GM12865 (cell line): ENCODE data around the gene KRTAP9-3.
"Not testable (repeated sequence)": the region's sequence is repeated elsewhere in the genome, so short reads cannot be mapped to it uniquely, and the experiment has no call there.

Experiments used
- DNase-seq: peaks from one replicate; pipeline ENCODE4 v3.0.0; 2010; ENCODE audit warnings: low read depth
- H3K4me3 ChIP-seq: 2 replicates; pipeline ENCODE4 v1.5.1; 2011; ENCODE audit warnings: mild to moderate bottlenecking, low read depth, low read length, control low read depth
- TF ChIP-seq, protein P1 (sequence below): IDR thresholded peaks from 2 replicates; pipeline ENCODE4 v1.5.1; 2011; ENCODE audit warnings: low read length, control low read depth, low read depth, inconsistent platforms; ENCODE audit not compliant: insufficient read depth; ENCODE audit errors: missing control alignments

KRTAP9-3 gene

GRCh38 chr17:41230094-41230493, 2.2 kb upstream of the KRTAP9-3 start:
- DNase-seq = no peak
- no peak overlapping the region for H3K4me3 ChIP-seq
- TF ChIP-seq, protein P1, sequence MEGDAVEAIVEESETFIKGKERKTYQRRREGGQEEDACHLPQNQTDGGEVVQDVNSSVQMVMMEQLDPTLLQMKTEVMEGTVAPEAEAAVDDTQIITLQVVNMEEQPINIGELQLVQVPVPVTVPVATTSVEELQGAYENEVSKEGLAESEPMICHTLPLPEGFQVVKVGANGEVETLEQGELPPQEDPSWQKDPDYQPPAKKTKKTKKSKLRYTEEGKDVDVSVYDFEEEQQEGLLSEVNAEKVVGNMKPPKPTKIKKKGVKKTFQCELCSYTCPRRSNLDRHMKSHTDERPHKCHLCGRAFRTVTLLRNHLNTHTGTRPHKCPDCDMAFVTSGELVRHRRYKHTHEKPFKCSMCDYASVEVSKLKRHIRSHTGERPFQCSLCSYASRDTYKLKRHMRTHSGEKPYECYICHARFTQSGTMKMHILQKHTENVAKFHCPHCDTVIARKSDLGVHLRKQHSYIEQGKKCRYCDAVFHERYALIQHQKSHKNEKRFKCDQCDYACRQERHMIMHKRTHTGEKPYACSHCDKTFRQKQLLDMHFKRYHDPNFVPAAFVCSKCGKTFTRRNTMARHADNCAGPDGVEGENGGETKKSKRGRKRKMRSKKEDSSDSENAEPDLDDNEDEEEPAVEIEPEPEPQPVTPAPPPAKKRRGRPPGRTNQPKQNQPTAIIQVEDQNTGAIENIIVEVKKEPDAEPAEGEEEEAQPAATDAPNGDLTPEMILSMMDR = no peak

DNA sequence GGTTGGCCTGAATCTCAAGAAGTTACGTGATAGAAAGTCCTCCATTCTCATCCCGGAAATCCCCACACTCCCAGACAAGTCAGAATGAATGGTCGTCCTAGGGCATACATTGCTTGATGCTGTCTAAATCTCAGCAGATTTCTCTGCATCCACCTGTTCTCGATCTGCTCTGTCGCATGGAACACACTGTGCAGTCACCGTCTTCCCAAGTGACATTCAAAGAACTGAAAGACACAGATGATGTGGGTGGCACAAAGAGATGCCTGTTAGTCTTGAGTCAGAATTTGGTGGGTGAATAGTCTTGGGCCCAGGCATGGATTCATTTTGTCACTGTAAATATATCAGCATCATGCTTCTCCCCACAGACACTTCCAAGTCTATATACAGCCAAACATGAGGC, 518 bp upstream of the KRTAP9-3 start:
- DNase-seq = no peak
- H3K4me3 ChIP-seq = no peak overlapping the region
- TF ChIP-seq, protein P1 = no peak

GRCh38 chr17:41237116-41237515, 4.9 kb downstream of the KRTAP9-3 start:
- H3K4me3 ChIP-seq, DNase-seq: not testable (repeated sequence)

DNA sequence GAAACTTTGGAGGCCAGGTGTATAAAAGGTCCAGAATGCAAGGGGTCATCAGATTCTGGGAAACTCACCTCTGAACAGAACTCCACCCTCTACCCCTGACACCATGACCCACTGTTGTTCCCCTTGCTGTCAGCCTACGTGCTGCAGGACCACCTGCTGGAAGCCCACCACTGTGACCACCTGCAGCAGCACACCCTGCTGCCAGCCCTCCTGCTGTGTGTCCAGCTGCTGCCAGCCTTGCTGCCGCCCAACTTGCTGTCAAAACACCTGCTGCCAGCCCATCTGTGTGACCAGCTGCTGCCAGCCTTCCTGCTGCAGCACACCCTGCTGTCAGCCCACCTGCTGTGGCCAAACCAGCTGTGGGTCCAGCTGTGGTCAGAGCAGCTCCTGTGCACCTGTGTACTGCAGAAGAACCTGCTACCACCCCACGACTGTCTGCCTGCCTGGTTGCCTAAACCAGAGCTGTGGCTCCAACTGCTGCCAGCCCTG, 5.7 kb downstream of the KRTAP9-3 start, which contains the start of gene KRTAP9-8:
Gene KRTAP9-8 (plus strand): TSS at position 51 of the 489 bp plus-strand sequence. CDS start 53 bp downstream, at position 104.
- DNase-seq, H3K4me3 ChIP-seq: not testable (repeated sequence)

DNA sequence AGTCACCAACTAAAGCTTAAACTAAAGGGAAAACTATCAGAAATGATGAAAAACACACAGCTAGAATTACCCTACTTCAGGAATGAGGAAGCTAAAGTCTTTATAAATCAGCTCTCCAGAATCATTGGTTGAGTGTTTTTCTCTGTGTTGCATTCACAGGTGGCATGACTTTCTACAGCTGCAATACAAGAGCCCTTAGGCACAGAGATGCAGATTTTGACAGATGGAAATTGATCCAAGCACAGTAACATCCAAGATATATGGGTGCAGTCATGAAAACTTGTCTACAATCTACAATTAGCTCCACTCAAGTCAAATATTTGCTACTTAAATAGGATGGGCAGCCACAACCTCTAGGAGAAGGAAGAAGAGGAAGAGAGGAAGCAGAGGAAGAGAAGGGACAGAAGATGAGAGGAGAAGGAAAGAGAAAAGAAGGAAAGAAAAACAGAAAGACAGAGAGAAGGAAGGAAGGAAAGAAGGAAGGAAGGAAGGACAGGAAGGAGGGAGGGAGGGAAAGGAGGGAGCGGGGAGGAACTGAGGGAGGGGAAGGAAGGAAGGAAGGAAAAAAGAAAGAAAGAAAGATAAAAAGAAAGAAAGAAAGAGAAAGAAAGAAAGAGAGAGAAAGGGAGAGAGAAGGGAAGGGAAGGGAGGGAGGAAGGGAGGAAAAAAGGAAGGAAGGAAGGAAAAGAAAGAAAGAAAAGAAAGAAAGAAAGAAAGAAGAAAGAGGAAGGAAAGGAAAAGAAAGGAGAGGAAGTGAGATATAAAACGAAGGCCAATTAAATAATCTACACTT, 14.9 kb downstream of the KRTAP9-3 start:
- DNase-seq, H3K4me3 ChIP-seq: not testable (repeated sequence)

DNA sequence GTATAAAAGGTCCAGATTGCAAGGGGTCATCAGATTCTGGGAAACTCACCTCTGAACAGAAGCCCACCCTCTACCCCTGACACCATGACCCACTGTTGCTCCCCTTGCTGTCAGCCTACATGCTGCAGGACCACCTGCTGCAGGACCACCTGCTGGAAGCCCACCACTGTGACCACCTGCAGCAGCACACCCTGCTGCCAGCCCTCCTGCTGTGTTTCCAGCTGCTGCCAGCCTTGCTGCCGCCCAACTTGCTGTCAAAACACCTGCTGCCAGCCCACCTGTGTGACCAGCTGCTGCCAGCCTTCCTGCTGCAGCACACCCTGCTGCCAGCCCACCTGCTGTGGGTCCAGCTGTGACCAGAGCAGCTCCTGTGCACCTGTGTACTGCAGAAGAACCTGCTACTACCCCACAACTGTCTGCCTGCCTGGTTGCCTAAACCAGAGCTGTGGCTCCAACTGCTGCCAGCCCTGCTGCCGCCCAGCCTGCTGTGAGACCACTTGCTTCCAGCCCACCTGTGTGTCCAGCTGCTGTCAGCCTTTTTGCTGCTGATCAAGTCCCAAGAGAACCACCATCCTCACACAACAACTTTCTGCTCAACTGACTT, 17.5 kb downstream of the KRTAP9-3 start, which contains the start of gene KRTAP9-4:
Gene KRTAP9-4 (plus strand): TSS at position 51 of the 604 bp plus-strand sequence. CDS start 34 bp downstream, at position 85.
- not testable (repeated sequence) for H3K4me3 ChIP-seq, DNase-seq

GRCh38 chr17:41251261-41251660, 19.0 kb downstream of the KRTAP9-3 start:
- no peak overlapping the region for H3K4me3 ChIP-seq
- no peak for DNase-seq
- TF ChIP-seq, protein P1 = no peak

DNA sequence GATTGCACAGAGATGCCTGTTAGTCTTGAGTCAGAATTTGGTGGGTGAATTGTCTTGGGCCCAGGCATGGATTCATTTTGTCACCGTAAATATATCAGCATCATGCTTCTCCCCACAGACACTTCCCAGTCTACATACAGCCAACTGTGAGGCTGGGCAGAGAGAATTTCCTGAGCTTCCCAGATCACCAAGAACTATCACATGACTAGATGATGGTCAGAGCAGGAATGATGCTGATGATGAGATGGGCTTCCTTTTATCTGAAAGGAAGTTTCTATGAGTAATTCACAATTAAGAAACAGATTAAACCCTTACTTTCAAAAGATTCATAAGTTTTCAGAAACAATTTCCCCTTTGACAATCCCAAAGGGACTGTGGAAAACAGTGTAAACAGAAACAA, 22.6 kb downstream of the KRTAP9-3 start:
- H3K4me3 ChIP-seq = no peak overlapping the region
- TF ChIP-seq, protein P1 = no peak
- DNase-seq = no peak

DNA sequence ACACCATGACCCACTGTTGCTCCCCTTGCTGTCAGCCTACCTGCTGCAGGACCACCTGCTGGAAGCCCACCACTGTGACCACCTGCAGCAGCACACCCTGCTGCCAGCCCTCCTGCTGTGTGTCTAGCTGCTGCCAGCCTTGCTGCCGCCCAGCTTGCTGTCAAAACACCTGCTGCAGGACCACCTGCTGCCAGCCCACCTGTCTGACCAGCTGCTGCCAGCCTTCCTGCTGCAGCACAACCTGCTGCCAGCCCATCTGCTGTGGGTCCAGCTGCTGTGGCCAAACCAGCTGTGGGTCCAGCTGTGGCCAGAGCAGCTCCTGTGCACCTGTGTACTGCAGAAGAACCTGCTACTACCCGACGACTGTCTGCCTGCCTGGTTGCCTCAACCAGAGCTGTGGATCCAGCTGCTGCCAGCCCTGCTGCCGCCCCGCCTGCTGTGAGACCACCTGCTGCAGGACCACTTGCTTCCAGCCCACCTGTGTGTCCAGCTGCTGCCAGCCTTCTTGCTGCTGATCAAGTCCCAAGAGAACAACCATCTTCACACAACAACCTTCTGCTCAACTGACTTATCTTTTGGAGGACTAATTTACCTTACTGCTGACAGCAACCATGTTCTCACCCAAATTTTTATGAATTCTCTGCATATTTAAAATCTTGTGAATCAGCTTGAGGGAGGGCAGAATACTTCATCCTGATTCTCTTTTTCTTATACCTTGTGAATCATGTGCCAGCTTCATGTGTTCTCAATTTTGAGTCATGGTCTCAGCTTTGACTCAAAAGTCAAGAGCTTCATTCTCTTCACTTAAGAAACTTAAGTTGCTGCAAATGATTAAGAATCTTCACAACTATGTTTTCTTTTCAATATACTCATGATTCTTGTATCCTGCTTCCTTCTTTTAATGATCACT, 23.4 kb downstream of the KRTAP9-3 start, which contains the start of gene KRTAP9-9:
Gene KRTAP9-9 (plus strand): TSS at position 4 of the 910 bp plus-strand sequence.
- DNase-seq = not testable (repeated sequence)

More for the DNA sequence above, 23.4 kb downstream of the KRTAP9-3 start, which contains the start of gene KRTAP9-9:
- H3K4me3 ChIP-seq = not testable (repeated sequence)
